ENCODE results near the gene MAST2.

DNA sequence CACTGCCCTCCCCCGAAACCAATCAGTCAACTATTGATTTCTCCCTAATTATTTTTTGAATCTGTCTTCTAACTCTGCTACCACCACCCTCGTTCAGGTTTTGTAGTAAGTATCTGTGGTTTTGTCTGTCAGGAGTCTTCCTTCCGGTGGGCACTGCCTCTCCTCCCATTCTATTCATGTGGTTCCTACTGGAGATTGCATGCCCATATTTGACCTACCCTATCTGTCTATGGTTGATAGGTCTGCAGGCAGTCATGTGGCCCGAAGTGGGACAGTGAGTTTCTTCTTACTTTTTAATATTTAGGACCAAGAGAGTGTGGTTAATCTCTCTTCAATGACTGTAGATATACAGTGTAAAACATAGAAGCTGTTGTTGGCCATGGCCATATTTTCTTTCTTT is 17.8 kb upstream of the MAST2 start:
- no peak for TF ChIP-seq EZH2 (optimal IDR thresholded peaks at IDR 0.05; ENCODE audit: low read depth, low read length)
- TF ChIP-seq, protein P1, sequence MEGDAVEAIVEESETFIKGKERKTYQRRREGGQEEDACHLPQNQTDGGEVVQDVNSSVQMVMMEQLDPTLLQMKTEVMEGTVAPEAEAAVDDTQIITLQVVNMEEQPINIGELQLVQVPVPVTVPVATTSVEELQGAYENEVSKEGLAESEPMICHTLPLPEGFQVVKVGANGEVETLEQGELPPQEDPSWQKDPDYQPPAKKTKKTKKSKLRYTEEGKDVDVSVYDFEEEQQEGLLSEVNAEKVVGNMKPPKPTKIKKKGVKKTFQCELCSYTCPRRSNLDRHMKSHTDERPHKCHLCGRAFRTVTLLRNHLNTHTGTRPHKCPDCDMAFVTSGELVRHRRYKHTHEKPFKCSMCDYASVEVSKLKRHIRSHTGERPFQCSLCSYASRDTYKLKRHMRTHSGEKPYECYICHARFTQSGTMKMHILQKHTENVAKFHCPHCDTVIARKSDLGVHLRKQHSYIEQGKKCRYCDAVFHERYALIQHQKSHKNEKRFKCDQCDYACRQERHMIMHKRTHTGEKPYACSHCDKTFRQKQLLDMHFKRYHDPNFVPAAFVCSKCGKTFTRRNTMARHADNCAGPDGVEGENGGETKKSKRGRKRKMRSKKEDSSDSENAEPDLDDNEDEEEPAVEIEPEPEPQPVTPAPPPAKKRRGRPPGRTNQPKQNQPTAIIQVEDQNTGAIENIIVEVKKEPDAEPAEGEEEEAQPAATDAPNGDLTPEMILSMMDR (IDR thresholded peaks at IDR 0.05; ENCODE audit: low read length): no peak
- no peak for TF ChIP-seq EZH2phosphoT487 (IDR thresholded peaks at IDR 0.05; ENCODE audit: low read length)
